K562 (cell line): ENCODE results near the gene LTO1. TPM values are rescaled to one million over a fixed set of nuclear protein-coding genes. Genes with fewer than 3 reads are reported as not detected.
A peak's percentile ranks its signal among the peaks of the same experiment; 100 is the strongest.

Experiments used
- HOXB6 ChIP-seq: fragments of 250-450 bp; sonication (Bioruptor Pico); IDR thresholded peaks from 2 replicates; pipeline ENCODE4 v1.5.1; 2022; ENCODE audit warnings: mild to moderate bottlenecking, borderline replicate concordance
- NR3C1 ChIP-seq: sonication (generic); formaldehyde crosslinking; IDR thresholded peaks from 2 replicates; pipeline ENCODE4 v1.8.1; 2022; ENCODE audit warnings: missing genetic modification reagents
- PTTG1 ChIP-seq: fragments of 450-650 bp; IDR thresholded peaks from 2 replicates; pipeline ENCODE4 v1.6.1; 2016; ENCODE audit warnings: low read depth, mild to moderate bottlenecking, missing genetic modification characterization, missing compliant biosample characterization
- SMARCB1 ChIP-seq: IDR thresholded peaks from 2 replicates; pipeline ENCODE4 v1.6.1; 2011; ENCODE audit warnings: improper control_type of control experiment, low read depth; ENCODE audit not compliant: insufficient read length
- ZFX ChIP-seq: sonication (generic); formaldehyde crosslinking; IDR thresholded peaks from 2 replicates; pipeline ENCODE4 v1.8.0; 2022; ENCODE audit warnings: mild to moderate bottlenecking, missing genetic modification reagents, moderate library complexity
- polyA plus RNA-seq, 8 experiments: library from polyadenylated mRNA; depleted of rRNA in 4 of 8; stranded (reverse) in 5 of 8; unstranded in 3 of 8; fragments of >200 nt; fragmentation: Nextera tagmentation in 2 of 8; fragmentation: Illumina TruSeq in 1 of 8; extraction: Ambion mirVana in 2 of 8; extraction: Trizol in 1 of 8; gene quantifications; 2 replicates each; pipeline versions ENCODE4 v1.2.1 to v1.2.3, GENCODE V29; 2011 to 2014; ENCODE audit warnings: inconsistent platforms in 1 of 8, missing spikeins in 1 of 8
- total RNA-seq, 7 experiments: library from RNA; depleted of rRNA in 6 of 7; stranded (reverse); fragments of >200 nt in 6 of 7; fragmentation: Illumina TruSeq in 2 of 7; extraction: Trizol in 2 of 7; gene quantifications; 2 replicates each; pipeline versions ENCODE4 v1.2.1 to v1.2.3, GENCODE V29; 2011 to 2021; ENCODE audit warnings: low replicate concordance in 1 of 7
- TF ChIP-seq, protein P1 (sequence below), 2 experiments: fragments of 450-650 bp; IDR thresholded peaks; 2 replicates each; pipeline ENCODE4 v1.6.1; 2016; ENCODE audit warnings: mild to moderate bottlenecking in 2 of 2, borderline replicate concordance in 1 of 2, low read depth in 1 of 2, moderate library complexity in 1 of 2
- TF ChIP-seq, protein P2 (sequence below): fragments of 250-450 bp; sonication (Bioruptor Pico); IDR thresholded peaks from 2 replicates; pipeline ENCODE4 v1.8.0; 2021; ENCODE audit warnings: moderate library complexity, mild to moderate bottlenecking, inconsistent platforms
- TF ChIP-seq, protein P3 (sequence below): IDR thresholded peaks from 3 replicates; pipeline ENCODE4 v1.6.1; 2011; ENCODE audit warnings: borderline replicate concordance, mild to moderate bottlenecking; ENCODE audit not compliant: insufficient read length, insufficient read depth
- TF ChIP-seq, protein P4 (sequence below), 2 experiments: fragments of 450-650 bp; IDR thresholded peaks; 2 replicates each; pipeline ENCODE4 v1.6.1; 2016
- TF ChIP-seq, protein P5 (sequence below): fragments of 450-650 bp; IDR thresholded peaks from 2 replicates; pipeline ENCODE4 v1.6.1; 2016; ENCODE audit warnings: borderline replicate concordance

Gene LTO1
- total and polyA plus RNA-seq, 9 of the 15 experiments (the other 6 are each of a cell fraction or from before 2014, with no cell fraction given): 2.6 to 43.4 (median 19.1) TPM

DNA sequence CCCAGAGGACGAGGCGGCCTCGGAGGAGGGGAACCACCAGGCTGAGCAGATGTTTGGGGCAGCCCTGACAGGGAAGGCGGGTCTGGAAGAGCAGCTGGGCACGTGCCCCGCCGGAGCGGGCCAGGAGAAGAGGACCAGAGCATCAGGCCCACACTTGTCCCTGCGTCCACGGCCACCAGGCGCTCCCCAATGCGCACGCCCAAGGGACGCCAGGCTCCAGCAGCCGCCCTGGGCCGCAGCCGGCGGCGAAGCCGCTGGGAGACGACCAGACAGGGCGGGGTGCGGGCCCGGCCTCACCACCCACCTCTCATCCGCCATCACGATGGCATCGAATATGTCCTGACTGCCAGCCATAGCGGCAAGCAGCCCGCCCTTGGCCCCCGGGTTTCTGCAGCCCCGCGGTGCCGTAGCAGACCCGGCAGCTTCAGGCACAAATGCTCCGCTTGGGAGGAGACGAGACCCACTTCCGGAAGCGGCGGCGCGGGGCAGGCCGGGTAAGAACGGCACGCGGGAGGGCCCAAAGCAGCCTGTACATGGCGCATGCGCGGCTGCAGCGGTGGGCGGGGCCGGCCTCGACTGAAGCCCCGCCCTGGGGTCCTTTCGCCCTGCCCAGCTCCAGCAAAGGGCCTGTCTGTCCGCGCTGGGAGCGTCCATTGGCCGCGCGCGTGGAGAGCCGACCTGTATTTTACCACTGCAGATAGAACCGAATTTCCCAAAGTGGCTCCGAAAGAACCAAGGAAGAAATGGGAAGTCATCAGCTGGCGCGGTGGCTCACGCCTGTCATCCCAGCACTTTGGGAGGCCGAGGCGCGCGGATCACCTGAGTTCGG lies at the start of gene LTO1 (continued):
- TF ChIP-seq, protein P1, sequence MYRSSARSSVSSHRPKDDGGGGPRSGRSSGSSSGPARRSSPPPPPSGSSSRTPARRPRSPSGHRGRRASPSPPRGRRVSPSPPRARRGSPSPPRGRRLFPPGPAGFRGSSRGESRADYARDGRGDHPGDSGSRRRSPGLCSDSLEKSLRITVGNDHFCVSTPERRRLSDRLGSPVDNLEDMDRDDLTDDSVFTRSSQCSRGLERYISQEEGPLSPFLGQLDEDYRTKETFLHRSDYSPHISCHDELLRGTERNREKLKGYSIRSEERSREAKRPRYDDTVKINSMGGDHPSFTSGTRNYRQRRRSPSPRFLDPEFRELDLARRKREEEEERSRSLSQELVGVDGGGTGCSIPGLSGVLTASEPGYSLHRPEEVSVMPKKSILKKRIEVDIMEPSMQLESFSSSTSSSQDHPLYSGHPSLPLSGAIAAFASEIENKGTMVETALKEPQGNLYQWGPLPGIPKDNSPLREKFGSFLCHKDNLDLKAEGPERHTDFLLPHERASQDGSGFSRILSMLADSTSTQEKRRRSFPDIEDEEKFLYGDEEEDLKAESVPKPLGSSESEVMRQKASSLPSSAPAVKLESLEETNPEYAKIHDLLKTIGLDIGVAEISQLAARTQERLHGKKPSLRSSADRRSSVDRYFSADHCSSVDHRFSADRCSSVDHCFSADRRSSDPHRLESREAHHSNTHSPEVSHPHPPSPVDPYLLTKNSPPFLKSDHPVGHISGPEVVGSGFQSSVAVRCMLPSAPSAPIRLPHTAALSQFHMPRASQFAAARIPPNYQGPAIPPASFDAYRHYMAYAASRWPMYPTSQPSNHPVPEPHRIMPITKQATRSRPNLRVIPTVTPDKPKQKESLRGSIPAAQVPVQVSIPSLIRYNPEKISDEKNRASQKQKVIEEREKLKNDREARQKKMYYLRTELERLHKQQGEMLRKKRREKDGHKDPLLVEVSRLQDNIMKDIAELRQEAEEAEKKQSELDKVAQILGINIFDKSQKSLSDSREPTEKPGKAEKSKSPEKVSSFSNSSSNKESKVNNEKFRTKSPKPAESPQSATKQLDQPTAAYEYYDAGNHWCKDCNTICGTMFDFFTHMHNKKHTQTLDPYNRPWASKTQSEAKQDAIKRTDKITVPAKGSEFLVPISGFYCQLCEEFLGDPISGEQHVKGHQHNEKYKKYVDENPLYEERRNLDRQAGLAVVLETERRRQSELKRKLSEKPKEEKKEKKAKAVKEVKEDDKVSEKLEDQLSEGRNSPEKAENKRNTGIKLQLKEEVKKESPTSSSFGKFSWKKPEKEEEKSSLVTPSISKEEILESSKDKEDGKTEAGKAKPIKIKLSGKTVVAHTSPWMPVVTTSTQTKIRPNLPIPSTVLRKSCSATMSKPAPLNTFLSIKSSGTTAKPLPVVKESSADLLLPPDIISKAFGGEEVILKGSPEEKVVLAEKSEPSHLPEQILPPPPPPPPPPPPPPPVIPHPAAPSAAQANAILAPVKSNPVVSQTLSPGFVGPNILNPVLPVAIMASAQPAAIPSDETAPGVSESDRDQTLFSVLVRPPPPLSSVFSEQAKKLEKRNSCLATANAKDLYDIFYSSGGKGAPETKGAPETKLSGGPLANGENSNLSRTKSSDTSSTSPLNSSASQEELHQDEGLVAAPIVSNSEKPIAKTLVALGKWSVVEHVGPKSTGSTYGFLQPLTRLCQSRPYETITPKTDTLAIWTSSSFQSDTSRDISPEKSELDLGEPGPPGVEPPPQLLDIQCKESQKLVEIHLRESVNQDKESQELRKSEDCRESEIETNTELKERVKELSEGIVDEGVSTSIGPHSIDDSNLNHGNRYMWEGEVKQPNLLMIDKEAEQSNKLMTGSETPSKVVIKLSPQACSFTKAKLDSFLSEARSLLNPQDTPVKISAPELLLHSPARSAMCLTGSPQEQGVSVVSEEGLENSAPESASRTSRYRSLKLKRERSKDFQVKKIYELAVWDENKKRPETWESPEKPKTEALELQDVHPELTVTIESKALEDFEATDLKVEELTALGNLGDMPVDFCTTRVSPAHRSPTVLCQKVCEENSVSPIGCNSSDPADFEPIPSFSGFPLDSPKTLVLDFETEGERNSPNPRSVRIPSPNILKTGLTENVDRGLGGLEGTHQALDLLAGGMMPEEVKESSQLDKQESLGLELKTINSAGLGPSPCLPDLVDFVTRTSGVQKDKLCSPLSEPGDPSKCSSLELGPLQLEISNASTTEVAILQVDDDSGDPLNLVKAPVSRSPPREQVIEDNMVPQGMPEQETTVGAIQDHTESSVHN (IDR thresholded peaks at IDR 0.05; ENCODE audit: borderline replicate concordance in 1 of 2, low read depth in 1 of 2): no peak
- TF ChIP-seq, protein P2, sequence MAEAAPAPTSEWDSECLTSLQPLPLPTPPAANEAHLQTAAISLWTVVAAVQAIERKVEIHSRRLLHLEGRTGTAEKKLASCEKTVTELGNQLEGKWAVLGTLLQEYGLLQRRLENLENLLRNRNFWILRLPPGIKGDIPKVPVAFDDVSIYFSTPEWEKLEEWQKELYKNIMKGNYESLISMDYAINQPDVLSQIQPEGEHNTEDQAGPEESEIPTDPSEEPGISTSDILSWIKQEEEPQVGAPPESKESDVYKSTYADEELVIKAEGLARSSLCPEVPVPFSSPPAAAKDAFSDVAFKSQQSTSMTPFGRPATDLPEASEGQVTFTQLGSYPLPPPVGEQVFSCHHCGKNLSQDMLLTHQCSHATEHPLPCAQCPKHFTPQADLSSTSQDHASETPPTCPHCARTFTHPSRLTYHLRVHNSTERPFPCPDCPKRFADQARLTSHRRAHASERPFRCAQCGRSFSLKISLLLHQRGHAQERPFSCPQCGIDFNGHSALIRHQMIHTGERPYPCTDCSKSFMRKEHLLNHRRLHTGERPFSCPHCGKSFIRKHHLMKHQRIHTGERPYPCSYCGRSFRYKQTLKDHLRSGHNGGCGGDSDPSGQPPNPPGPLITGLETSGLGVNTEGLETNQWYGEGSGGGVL (CRISPR knock-in tag): no peak
- no peak for TF ChIP-seq SMARCB1
- TF ChIP-seq PTTG1: no peak
- no peak for TF ChIP-seq HOXB6 (CRISPR knock-in tag)
- TF ChIP-seq, protein P3, sequence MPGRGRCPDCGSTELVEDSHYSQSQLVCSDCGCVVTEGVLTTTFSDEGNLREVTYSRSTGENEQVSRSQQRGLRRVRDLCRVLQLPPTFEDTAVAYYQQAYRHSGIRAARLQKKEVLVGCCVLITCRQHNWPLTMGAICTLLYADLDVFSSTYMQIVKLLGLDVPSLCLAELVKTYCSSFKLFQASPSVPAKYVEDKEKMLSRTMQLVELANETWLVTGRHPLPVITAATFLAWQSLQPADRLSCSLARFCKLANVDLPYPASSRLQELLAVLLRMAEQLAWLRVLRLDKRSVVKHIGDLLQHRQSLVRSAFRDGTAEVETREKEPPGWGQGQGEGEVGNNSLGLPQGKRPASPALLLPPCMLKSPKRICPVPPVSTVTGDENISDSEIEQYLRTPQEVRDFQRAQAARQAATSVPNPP: no peak
- TF ChIP-seq ZFX (CRISPR knock-in tag): peak; percentile 90
- TF ChIP-seq, protein P4, sequence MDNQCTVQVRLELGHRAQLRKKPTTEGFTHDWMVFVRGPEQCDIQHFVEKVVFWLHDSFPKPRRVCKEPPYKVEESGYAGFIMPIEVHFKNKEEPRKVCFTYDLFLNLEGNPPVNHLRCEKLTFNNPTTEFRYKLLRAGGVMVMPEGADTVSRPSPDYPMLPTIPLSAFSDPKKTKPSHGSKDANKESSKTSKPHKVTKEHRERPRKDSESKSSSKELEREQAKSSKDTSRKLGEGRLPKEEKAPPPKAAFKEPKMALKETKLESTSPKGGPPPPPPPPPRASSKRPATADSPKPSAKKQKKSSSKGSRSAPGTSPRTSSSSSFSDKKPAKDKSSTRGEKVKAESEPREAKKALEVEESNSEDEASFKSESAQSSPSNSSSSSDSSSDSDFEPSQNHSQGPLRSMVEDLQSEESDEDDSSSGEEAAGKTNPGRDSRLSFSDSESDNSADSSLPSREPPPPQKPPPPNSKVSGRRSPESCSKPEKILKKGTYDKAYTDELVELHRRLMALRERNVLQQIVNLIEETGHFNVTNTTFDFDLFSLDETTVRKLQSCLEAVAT (IDR thresholded peaks at IDR 0.05): no peak
- TF ChIP-seq, protein P5, sequence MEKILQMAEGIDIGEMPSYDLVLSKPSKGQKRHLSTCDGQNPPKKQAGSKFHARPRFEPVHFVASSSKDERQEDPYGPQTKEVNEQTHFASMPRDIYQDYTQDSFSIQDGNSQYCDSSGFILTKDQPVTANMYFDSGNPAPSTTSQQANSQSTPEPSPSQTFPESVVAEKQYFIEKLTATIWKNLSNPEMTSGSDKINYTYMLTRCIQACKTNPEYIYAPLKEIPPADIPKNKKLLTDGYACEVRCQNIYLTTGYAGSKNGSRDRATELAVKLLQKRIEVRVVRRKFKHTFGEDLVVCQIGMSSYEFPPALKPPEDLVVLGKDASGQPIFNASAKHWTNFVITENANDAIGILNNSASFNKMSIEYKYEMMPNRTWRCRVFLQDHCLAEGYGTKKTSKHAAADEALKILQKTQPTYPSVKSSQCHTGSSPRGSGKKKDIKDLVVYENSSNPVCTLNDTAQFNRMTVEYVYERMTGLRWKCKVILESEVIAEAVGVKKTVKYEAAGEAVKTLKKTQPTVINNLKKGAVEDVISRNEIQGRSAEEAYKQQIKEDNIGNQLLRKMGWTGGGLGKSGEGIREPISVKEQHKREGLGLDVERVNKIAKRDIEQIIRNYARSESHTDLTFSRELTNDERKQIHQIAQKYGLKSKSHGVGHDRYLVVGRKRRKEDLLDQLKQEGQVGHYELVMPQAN: peak; percentile 86
- TF ChIP-seq NR3C1 (CRISPR knock-in tag): peak; percentile 26; the same call in 1 of the 2 replicates
